GM12801 (cell line): ENCODE results near the gene RAB32.

Experiments
- CTCF ChIP-seq: IDR thresholded peaks from one replicate; pipeline ENCODE4 v1.5.1; 2011; ENCODE audit warnings: control low read depth; ENCODE audit not compliant: insufficient read length; ENCODE audit errors: extremely low read depth

The RAB32 gene

DNA sequence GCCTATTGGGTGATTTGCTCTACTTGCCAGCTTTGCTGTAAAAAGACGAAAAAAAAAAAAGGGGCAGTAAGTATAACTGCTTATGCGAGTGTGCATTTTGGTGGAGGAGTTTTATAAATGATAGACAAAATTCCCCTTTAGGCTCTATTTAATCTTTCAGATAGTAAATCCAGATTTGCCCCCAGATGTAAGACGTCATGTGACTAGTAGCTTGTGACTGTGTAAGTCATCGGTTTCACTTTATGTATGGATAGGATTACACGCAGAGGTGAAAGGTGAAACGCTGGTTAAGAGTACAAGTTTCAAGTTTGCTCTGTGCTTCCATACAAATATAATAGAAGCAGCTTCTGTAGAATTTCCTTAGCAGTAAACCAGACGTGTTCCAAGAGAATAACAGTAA is 7.9 kb downstream of the RAB32 start:
- TF ChIP-seq CTCF: no peak

DNA sequence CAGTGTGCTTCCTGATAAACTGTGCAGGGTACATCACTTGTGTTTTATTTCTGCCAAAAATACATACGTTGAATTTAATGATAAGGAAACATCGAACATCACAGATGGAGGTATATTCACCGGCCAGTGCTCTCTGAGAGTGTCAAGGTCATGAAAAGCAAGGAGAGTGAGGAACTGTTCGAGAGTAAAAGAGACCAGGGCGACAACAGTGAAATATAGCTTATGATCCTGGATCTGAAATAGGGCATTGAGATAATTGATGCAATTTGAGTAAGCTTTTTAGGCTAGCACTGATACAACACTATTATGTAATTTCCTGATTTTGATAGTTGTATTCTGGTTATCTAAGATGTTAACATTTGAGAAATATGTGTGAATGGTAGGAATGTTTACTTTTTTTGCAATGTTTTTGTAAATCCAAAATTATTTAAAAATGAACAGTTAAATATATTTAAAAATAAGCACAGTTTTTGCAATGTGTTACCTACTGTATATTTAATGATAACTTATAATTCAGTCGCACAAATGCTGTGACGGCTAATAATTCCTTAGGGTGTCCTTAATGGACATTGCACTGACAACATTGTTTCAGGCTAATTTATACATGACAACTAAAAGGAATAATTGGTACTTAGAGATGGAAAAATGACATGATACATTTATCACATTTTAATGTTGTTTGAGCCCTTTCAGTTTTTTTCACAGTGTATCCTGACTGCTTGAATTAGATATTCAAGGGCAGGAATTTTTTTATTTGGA is 9.9 kb downstream of the RAB32 start:
- TF ChIP-seq CTCF: no peak

DNA sequence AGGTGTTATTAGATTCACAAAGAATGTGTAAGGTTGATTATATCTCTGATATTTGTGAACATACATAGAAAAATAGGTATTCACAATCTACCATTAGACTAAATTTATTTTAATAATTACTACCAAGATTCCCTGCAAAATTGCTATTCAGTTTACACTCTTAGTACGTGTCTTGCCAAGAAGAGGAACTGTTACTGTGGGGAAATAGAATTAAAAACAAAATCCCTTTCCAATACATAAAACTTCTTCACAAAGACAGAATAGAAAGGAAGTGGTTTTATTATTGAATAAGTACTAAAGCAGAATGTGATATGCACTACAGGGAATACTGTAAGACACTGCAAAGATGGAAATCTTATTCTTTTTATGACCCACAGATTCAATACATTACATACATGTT is 17.0 kb downstream of the RAB32 start:
- TF ChIP-seq CTCF: no peak

DNA sequence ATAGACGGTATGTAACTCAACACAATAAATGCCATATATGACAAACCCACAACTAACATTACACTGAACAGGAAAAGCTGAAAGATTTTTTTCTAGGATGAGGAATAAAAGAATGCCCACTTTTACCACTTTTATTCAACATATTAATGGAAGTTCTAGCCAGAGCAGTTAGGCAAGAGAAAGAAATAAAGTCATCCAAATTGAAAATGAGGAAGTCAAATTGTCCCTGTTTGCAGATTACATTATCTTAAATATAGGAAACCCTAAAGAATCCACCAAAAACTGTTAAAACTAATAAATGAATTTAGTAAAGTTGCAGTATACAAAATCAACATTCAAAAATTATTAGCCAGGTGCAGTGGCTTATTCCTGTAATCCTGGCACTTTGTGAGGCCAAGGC is 30.6 kb downstream of the RAB32 start:
- TF ChIP-seq CTCF: no peak

DNA sequence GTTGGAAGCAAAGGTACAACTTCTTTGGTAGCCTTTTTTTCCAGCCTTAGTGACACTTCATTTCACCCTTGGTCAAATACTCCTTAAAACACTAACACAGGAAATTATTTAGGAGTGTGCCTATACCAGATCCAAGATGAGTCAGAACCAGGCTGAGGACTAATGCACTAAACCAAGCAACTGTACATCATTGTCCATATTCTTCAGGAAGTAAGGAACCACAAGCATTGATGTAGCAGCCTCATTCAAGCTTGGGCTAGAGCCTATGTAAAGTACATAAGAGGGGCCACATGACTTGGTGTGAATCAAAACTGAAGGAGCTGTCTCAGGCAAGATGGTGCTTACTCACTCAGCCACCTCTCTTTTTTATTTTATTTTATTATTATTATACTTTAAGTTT is 34.4 kb downstream of the RAB32 start:
- TF ChIP-seq CTCF: no peak

GRCh38 chr6:146581968-146582367 is 38.3 kb downstream of the RAB32 start:
- TF ChIP-seq CTCF: no peak

- no peak for TF ChIP-seq CTCF
Measured at GRCh38 chr6:146582857-146583256, 39.2 kb downstream of the RAB32 start.
